NB4 (cell line): ENCODE results near the gene NAMPT.
"Not testable (repeated sequence)": the region's sequence is repeated elsewhere in the genome, so short reads cannot be mapped to it uniquely, and the experiment has no call there.

ENCODE experiments used
- DNase-seq: peaks from one replicate; pipeline ENCODE4 v3.0.0; 2010; ENCODE audit warnings: low read depth
- H3K4me3 ChIP-seq: one replicate; pipeline ENCODE4 v1.5.1; 2011; ENCODE audit warnings: mild to moderate bottlenecking, low read depth, low read length, moderate library complexity
- CTCF ChIP-seq: IDR thresholded peaks from one replicate; pipeline ENCODE4 v1.5.1; 2012; ENCODE audit warnings: low read depth, low read length
- MAX ChIP-seq: IDR thresholded peaks from 2 replicates; pipeline ENCODE4 v1.6.1; 2011; ENCODE audit warnings: low read depth, low read length
- MYC ChIP-seq: IDR thresholded peaks from 2 replicates; pipeline ENCODE4 v1.6.1; 2011; ENCODE audit warnings: low read depth, low read length
- POLR2A ChIP-seq: IDR thresholded peaks from 2 replicates; pipeline ENCODE4 v1.6.1; 2011; ENCODE audit warnings: mild to moderate bottlenecking; ENCODE audit not compliant: insufficient read length; ENCODE audit errors: extremely low read depth

NAMPT gene

GRCh38 chr7:106218546-106218945, 66.2 kb downstream of the NAMPT start:
- no peak overlapping the region for H3K4me3 ChIP-seq
- TF ChIP-seq MAX = no peak
- TF ChIP-seq CTCF = no peak
- no peak for TF ChIP-seq MYC
- TF ChIP-seq POLR2A = no peak
- no peak for DNase-seq

- no peak for DNase-seq
- TF ChIP-seq MAX (no peak), CTCF (no peak), POLR2A (no peak), MYC (no peak)
- H3K4me3 ChIP-seq = no peak overlapping the region
Observed at GRCh38 chr7:106216923-106217542, 67.8 kb downstream of the NAMPT start.

- no peak for DNase-seq
- TF ChIP-seq CTCF (no peak), MAX (no peak), POLR2A (no peak), MYC (no peak)
- no peak overlapping the region for H3K4me3 ChIP-seq
Observed at GRCh38 chr7:106216517-106216922, 68.3 kb downstream of the NAMPT start.

GRCh38 chr7:106215868-106216516, 68.8 kb downstream of the NAMPT start:
- DNase-seq = no peak
- no peak for TF ChIP-seq MYC
- no peak for TF ChIP-seq POLR2A
- no peak for TF ChIP-seq MAX
- TF ChIP-seq CTCF = no peak

GRCh38 chr7:106208944-106209343, 75.8 kb downstream of the NAMPT start:
- DNase-seq, H3K4me3 ChIP-seq: not testable (repeated sequence)

More at GRCh38 chr7:106215868-106216516, 68.8 kb downstream of the NAMPT start:
- no peak overlapping the region for H3K4me3 ChIP-seq

- TF ChIP-seq MAX (no peak), POLR2A (no peak), MYC (no peak), CTCF (no peak)
- no peak for DNase-seq
- H3K4me3 ChIP-seq = no peak overlapping the region
Observed at GRCh38 chr7:106206826-106207541, 77.8 kb downstream of the NAMPT start.
